H1 (cell line): ENCODE measurements around the gene GRIK1. TPM values are rescaled to one million over a fixed set of nuclear protein-coding genes. Genes with fewer than 3 reads are reported as not detected.

Source experiments
- CTCF ChIA-PET: fragments of 300-600 bp; sonication (Branson Sonifier 250); formaldehyde crosslinking; loops from one replicate; lab custom pipeline; 2021; ENCODE audit not compliant: partially characterized antibody; lab: Charles Lee
- POLR2A ChIA-PET: fragments of 300-600 bp; sonication (Branson Sonifier 250); formaldehyde crosslinking; loops from one replicate; lab custom pipeline; 2021; ENCODE audit warnings: inconsistent platforms; ENCODE audit not compliant: partially characterized antibody; lab: Charles Lee
- DNase-seq, 2 experiments: peaks; one replicate each; pipeline versions ENCODE4 v3.0.0 to v3.0.0-alpha.2; 2010 to 2022; ENCODE audit warnings: low spot score in 2 of 2, low read depth in 1 of 2, mixed read lengths in 1 of 2
- FAIRE-seq: peaks from 2 replicates; lab custom pipeline; 2011; peaks lifted over from hg19 to GRCh38; lab: Jason Lieb, UNC
- H2AFZ ChIP-seq: 2 replicates; pipeline ENCODE4 v1.8.1; 2012; ENCODE audit warnings: low read length, inconsistent platforms
- H2AK5ac ChIP-seq: 2 replicates; pipeline ENCODE4 v1.6.1; 2013; ENCODE audit warnings: low read depth, low read length
- H2BK120ac ChIP-seq: replicated peaks from 2 replicates; pipeline ENCODE3; 2013; ENCODE audit warnings: low read depth, low read length, inconsistent platforms
- H2BK12ac ChIP-seq: 2 replicates; pipeline ENCODE4 v1.6.1; 2013; ENCODE audit warnings: low read depth, low read length
- H2BK15ac ChIP-seq: 2 replicates; pipeline ENCODE4 v1.6.1; 2013; ENCODE audit warnings: low read length
- H2BK20ac ChIP-seq: 2 replicates; pipeline ENCODE4 v1.6.1; 2013; ENCODE audit warnings: low read length
- H2BK5ac ChIP-seq: 2 replicates; pipeline ENCODE4 v1.6.1; 2013; ENCODE audit warnings: low read depth, low read length
- H3K14ac ChIP-seq: 2 replicates; pipeline ENCODE4 v1.6.1; 2013; ENCODE audit warnings: inconsistent platforms; ENCODE audit not compliant: insufficient read length
- H3K18ac ChIP-seq: 2 replicates; pipeline ENCODE4 v1.6.1; 2013; ENCODE audit warnings: low read length; ENCODE audit errors: extremely low read depth
- H3K23ac ChIP-seq: 2 replicates; pipeline ENCODE4 v1.6.1; 2013; ENCODE audit warnings: inconsistent platforms; ENCODE audit not compliant: insufficient read length
- H3K23me2 ChIP-seq: 2 replicates; pipeline ENCODE4 v1.6.1; 2013; ENCODE audit warnings: low read depth, low read length
- H3K27ac ChIP-seq: 2 replicates; pipeline ENCODE4 v1.6.1; 2011; ENCODE audit warnings: low read depth, low read length, inconsistent platforms
- H3K27me3 ChIP-seq, 4 experiments: replicated peaks in 1 of 4; 1 replicate in 1 of 4; 2 replicates in 3 of 4; pipeline versions ENCODE4 v1.6.1 to v1.8.1; 2011 to 2013; ENCODE audit warnings: low read length in 3 of 4, mild to moderate bottlenecking in 3 of 4, inconsistent platforms in 2 of 4, mixed read lengths in 2 of 4, moderate library complexity in 1 of 4; ENCODE audit not compliant: control insufficient read depth in 3 of 4, insufficient read depth in 3 of 4; ENCODE audit errors: extremely low read depth in 1 of 4
- H3K36me3 ChIP-seq, 4 experiments: 2 replicates each; pipeline versions ENCODE4 v1.6.1 to v1.8.1; 2011 to 2013; ENCODE audit warnings: mild to moderate bottlenecking in 4 of 4, low read length in 3 of 4, moderate library complexity in 2 of 4, control low read depth in 1 of 4, inconsistent platforms in 1 of 4; ENCODE audit not compliant: insufficient read depth in 4 of 4, control insufficient read depth in 2 of 4
- H3K4ac ChIP-seq: replicated peaks from 2 replicates; pipeline ENCODE3; 2013; ENCODE audit warnings: low read length, low read depth, mixed read lengths, inconsistent platforms; ENCODE audit not compliant: insufficient read length
- H3K4me1 ChIP-seq, 4 experiments: replicated peaks in 1 of 4; 1 replicate in 1 of 4; 2 replicates in 3 of 4; pipeline versions ENCODE4 v1.6.1 to v1.8.1; 2011 to 2013; ENCODE audit warnings: low read length in 3 of 4, inconsistent platforms in 2 of 4, mixed read lengths in 1 of 4; ENCODE audit not compliant: insufficient read depth in 4 of 4, control insufficient read depth in 3 of 4
- H3K4me2 ChIP-seq, 2 experiments: 2 replicates each; pipeline versions ENCODE4 v1.6.1 to v1.8.1; 2011 to 2013; ENCODE audit warnings: low read depth in 2 of 2, low read length in 2 of 2, control low read depth in 1 of 2, inconsistent platforms in 1 of 2, mild to moderate bottlenecking in 1 of 2; ENCODE audit not compliant: insufficient read depth in 1 of 2
- H3K4me3 ChIP-seq, 4 experiments: fragments of 200-600, 300-600 bp in 1 of 4; sonication (generic), shearing (Covaris generic), sonication (Bioruptor Twin) in 1 of 4; 2 replicates each; pipeline versions ENCODE4 v1.5.1 to v1.8.1; 2011 to 2016; ENCODE audit warnings: low read length in 4 of 4, low read depth in 3 of 4, control low read depth in 2 of 4, inconsistent platforms in 2 of 4, mild to moderate bottlenecking in 2 of 4, mixed read lengths in 1 of 4, moderate library complexity in 1 of 4; ENCODE audit not compliant: insufficient read depth in 2 of 4; ENCODE audit errors: extremely low read depth in 1 of 4
- H3K56ac ChIP-seq: replicated peaks from 2 replicates; pipeline ENCODE3; 2013; ENCODE audit warnings: low read depth, mild to moderate bottlenecking, mixed read lengths, low read length, inconsistent platforms; ENCODE audit not compliant: insufficient read length
- H3K79me1 ChIP-seq: 2 replicates; pipeline ENCODE4 v1.6.1; 2013; ENCODE audit warnings: low read depth, low read length, control low read depth
- H3K79me2 ChIP-seq, 2 experiments: 2 replicates each; pipeline versions ENCODE4 v1.6.1 to v1.8.1; 2012 to 2013; ENCODE audit warnings: low read length in 2 of 2, mild to moderate bottlenecking in 2 of 2, inconsistent platforms in 1 of 2; ENCODE audit not compliant: insufficient read depth in 2 of 2, control insufficient read depth in 1 of 2
- H3K9ac ChIP-seq, 4 experiments: replicated peaks in 1 of 4; 1 replicate in 1 of 4; 2 replicates in 3 of 4; pipeline versions ENCODE4 v1.6.1 to v1.8.1; 2011 to 2013; ENCODE audit warnings: low read depth in 3 of 4, low read length in 3 of 4, control low read depth in 2 of 4, mild to moderate bottlenecking in 2 of 4, moderate library complexity in 2 of 4, inconsistent platforms in 1 of 4; ENCODE audit errors: extremely low read depth in 1 of 4
- H3K9me3 ChIP-seq, 2 experiments: 2 replicates each; pipeline versions ENCODE4 v1.6.1 to v1.8.1; 2012 to 2013; ENCODE audit warnings: mild to moderate bottlenecking in 2 of 2, moderate library complexity in 2 of 2, control low read depth in 1 of 2, inconsistent platforms in 1 of 2, low read depth in 1 of 2, low read length in 1 of 2, mixed read lengths in 1 of 2; ENCODE audit not compliant: insufficient read depth in 2 of 2
- H4K20me1 ChIP-seq, 2 experiments: replicated peaks in 1 of 2; 2 replicates each; pipeline versions ENCODE3 to v1.8.1; 2011 to 2013; ENCODE audit warnings: inconsistent platforms in 2 of 2, low read length in 2 of 2, mild to moderate bottlenecking in 1 of 2; ENCODE audit not compliant: insufficient read depth in 2 of 2, control insufficient read depth in 1 of 2
- H4K5ac ChIP-seq: 2 replicates; pipeline ENCODE4 v1.6.1; 2013; ENCODE audit warnings: low read length, low read depth, mixed read lengths, inconsistent platforms; ENCODE audit not compliant: insufficient read length
- H4K8ac ChIP-seq: 2 replicates; pipeline ENCODE4 v1.8.0; 2013; ENCODE audit warnings: mild to moderate bottlenecking, moderate library complexity, low read length, inconsistent platforms; ENCODE audit not compliant: insufficient read depth; ENCODE audit errors: extremely low read depth
- H4K91ac ChIP-seq: replicated peaks from 2 replicates; pipeline ENCODE3; 2013; ENCODE audit warnings: low read length, mixed read lengths, inconsistent platforms; ENCODE audit not compliant: insufficient read length
- CHD2 ChIP-seq: IDR thresholded peaks from 2 replicates; pipeline ENCODE4 v1.6.1; 2012; ENCODE audit warnings: low read length, improper control_type of control experiment
- E2F6 ChIP-seq: IDR thresholded peaks from 2 replicates; pipeline ENCODE4 v1.6.1; 2012; ENCODE audit warnings: inconsistent platforms
- SP2 ChIP-seq: IDR thresholded peaks from 2 replicates; pipeline ENCODE4 v1.6.1; 2012; ENCODE audit warnings: mild to moderate bottlenecking, low read length, inconsistent platforms
- WGBS, 2 experiments: shearing (Covaris generic) in 1 of 2; methylation state at CpG; one replicate each; pipeline versions ENCODE4 v1.1.6 to v1.1.7; 2013 to 2015; ENCODE audit warnings: low lambda C conversion rate in 2 of 2, mixed read lengths in 2 of 2, inconsistent platforms in 1 of 2, low coverage in 1 of 2, missing lambda C conversion rate in 1 of 2; ENCODE audit not compliant: insufficient replicate concordance in 2 of 2, insufficient coverage in 1 of 2, insufficient read length in 1 of 2; ENCODE audit errors: extremely low coverage in 1 of 2, missing lambda C conversion rate in 1 of 2; 5-methylcytosine and 5-hydroxymethylcytosine counted together
- polyA plus RNA-seq, 7 experiments: library from polyadenylated mRNA; depleted of rRNA in 3 of 7; stranded (reverse) in 5 of 7; unstranded in 2 of 7; fragments of >200 nt in 5 of 7; fragments of 200-250 nt in 2 of 7; gene quantifications; 1 replicate in 5 of 7; 2 replicates in 1 of 7; 4 replicates in 1 of 7; pipeline versions ENCODE4 v1.2.1 to v1.2.3, GENCODE V29; 2011 to 2013; ENCODE audit warnings: missing spikeins in 2 of 7, mixed read lengths in 2 of 7
- total RNA-seq: library from RNA; stranded (reverse); fragmentation: NEBNext Ultra II Directional; extraction: Animal tissue kit (Norgen Biotek cat#: 25700); gene quantifications from 2 replicates; pipeline ENCODE4 v1.2.1, GENCODE V29; 2021

Gene GRIK1
- total and polyA plus RNA-seq, 2 of the 8 experiments (the other 6 are each of a cell fraction or from before 2014, with no cell fraction given), result 0.11 to 0.32 TPM

GRCh38 chr21:29718081-29718815 is 221.5 kb downstream of the GRIK1 start:
- Histone ChIP-seq H4K20me1 (no peaks in the 10 kb centered on the region), H3K79me2 (no peaks in the 10 kb centered on the region), H2BK20ac (no peak overlapping the region), H3K27ac (no peak overlapping the region), H4K8ac (no peak overlapping the region), H3K9ac (no peak overlapping the region), H3K23me2 (no peaks in the 10 kb centered on the region), H3K4me1 (peaks cover 0 to 5% (median 2%) of the 10 kb centered on the region in 4 experiments; a peak in 3 of 7 replicates), H4K91ac (no peak overlapping the region), H2AFZ (no peak overlapping the region), H3K56ac (no peak overlapping the region), H3K36me3 (no peaks in the 10 kb centered on the region), H3K23ac (no peak overlapping the region), H2BK12ac (no peak overlapping the region), H2BK5ac (no peak overlapping the region), H2BK15ac (no peak overlapping the region), H3K4ac (no peak overlapping the region), H3K9me3 (peaks cover 11 to 13% of the 10 kb centered on the region in 2 experiments; a peak in 3 of 4 replicates), H4K5ac (no peak overlapping the region), H2AK5ac (no peak overlapping the region), H3K27me3 (no peaks in the 10 kb centered on the region), H3K18ac (no peak overlapping the region), H3K4me3 (no peak overlapping the region), H2BK120ac (no peak overlapping the region), H3K4me2 (no peak overlapping the region), H3K79me1 (no peaks in the 10 kb centered on the region), H3K14ac (no peak overlapping the region)
- CTCF ChIA-PET, result no interaction called here
- no peak for DNase-seq
- 86% methylated on average over 3 of the region's 3 CpGs; no CpG with 5 or more reads in 1 of the 2 experiments for WGBS, 2 experiments
- POLR2A ChIA-PET, result no interaction called here
- TF ChIP-seq CHD2, result no peak
- no peak for TF ChIP-seq E2F6
- no peak for TF ChIP-seq SP2
- no peak for FAIRE-seq
